ENCODE data around the gene FLYWCH1. TPM values are rescaled to one million over a fixed set of nuclear protein-coding genes. Genes with fewer than 3 reads are reported as not detected.
A peak's percentile ranks its signal among the peaks of the same experiment; 100 is the strongest.

The FLYWCH1 gene
- total RNA-seq, 1 experiment from 2014 or later = 32.6 TPM

DNA sequence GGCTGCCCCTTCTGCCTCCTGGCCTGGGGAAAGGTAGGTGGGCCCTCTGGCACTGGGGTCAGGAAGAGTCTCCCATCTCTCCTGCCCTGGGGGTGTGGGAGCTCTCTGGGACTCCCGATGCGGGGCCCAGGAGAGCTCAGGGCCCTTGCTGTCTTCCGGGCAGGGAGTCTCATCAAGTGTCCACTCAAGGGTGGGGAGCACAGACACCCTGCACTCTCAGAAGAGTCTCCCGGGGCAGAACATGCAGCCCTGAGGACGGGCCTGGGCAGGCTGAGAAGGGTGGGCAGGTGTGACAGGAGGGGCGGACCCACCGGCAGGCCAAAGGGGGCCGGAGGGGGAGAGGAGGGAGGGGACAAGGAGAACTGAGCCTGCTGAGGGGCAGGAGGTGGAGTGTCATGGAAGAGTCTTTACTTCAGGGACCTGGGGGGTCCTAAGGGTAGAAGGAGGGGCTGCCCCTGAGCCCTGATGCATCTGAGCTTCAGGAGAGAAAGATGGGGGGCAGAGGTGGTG lies 76.9 kb downstream of the FLYWCH1 start:
- no peak for TF ChIP-seq SMAD3 (CRISPR knock-in tag; IDR thresholded peaks at IDR 0.05; ENCODE audit: borderline replicate concordance)
- TF ChIP-seq CBFB (CRISPR knock-in tag; IDR thresholded peaks at IDR 0.05; ENCODE audit: low read depth) = no peak
- no peak for TF ChIP-seq ZNF423 (CRISPR knock-in tag; IDR thresholded peaks at IDR 0.05)
- no peak for TF ChIP-seq JAZF1 (CRISPR knock-in tag; IDR thresholded peaks at IDR 0.05)
- TF ChIP-seq CTCF (IDR thresholded peaks at IDR 0.05) = no peak
- no peak for TF ChIP-seq ZNF671 (CRISPR knock-in tag; IDR thresholded peaks at IDR 0.05)
- TF ChIP-seq SMAD4 (CRISPR knock-in tag; IDR thresholded peaks at IDR 0.05) = no peak
- TF ChIP-seq, protein P1, sequence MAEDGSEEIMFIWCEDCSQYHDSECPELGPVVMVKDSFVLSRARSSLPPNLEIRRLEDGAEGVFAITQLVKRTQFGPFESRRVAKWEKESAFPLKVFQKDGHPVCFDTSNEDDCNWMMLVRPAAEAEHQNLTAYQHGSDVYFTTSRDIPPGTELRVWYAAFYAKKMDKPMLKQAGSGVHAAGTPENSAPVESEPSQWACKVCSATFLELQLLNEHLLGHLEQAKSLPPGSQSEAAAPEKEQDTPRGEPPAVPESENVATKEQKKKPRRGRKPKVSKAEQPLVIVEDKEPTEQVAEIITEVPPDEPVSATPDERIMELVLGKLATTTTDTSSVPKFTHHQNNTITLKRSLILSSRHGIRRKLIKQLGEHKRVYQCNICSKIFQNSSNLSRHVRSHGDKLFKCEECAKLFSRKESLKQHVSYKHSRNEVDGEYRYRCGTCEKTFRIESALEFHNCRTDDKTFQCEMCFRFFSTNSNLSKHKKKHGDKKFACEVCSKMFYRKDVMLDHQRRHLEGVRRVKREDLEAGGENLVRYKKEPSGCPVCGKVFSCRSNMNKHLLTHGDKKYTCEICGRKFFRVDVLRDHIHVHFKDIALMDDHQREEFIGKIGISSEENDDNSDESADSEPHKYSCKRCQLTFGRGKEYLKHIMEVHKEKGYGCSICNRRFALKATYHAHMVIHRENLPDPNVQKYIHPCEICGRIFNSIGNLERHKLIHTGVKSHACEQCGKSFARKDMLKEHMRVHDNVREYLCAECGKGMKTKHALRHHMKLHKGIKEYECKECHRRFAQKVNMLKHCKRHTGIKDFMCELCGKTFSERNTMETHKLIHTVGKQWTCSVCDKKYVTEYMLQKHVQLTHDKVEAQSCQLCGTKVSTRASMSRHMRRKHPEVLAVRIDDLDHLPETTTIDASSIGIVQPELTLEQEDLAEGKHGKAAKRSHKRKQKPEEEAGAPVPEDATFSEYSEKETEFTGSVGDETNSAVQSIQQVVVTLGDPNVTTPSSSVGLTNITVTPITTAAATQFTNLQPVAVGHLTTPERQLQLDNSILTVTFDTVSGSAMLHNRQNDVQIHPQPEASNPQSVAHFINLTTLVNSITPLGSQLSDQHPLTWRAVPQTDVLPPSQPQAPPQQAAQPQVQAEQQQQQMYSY (CRISPR knock-in tag; IDR thresholded peaks at IDR 0.05) = no peak
- no peak for TF ChIP-seq ZBTB43 (CRISPR knock-in tag; IDR thresholded peaks at IDR 0.05)
- TF ChIP-seq, protein P2, sequence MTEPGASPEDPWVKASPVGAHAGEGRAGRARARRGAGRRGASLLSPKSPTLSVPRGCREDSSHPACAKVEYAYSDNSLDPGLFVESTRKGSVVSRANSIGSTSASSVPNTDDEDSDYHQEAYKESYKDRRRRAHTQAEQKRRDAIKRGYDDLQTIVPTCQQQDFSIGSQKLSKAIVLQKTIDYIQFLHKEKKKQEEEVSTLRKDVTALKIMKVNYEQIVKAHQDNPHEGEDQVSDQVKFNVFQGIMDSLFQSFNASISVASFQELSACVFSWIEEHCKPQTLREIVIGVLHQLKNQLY (CRISPR knock-in tag; IDR thresholded peaks at IDR 0.05) = no peak
- no peak for TF ChIP-seq ZMAT4 (CRISPR knock-in tag; IDR thresholded peaks at IDR 0.05)
- no peak for TF ChIP-seq MAX (CRISPR knock-in tag; IDR thresholded peaks at IDR 0.05)
- TF ChIP-seq, protein P3, sequence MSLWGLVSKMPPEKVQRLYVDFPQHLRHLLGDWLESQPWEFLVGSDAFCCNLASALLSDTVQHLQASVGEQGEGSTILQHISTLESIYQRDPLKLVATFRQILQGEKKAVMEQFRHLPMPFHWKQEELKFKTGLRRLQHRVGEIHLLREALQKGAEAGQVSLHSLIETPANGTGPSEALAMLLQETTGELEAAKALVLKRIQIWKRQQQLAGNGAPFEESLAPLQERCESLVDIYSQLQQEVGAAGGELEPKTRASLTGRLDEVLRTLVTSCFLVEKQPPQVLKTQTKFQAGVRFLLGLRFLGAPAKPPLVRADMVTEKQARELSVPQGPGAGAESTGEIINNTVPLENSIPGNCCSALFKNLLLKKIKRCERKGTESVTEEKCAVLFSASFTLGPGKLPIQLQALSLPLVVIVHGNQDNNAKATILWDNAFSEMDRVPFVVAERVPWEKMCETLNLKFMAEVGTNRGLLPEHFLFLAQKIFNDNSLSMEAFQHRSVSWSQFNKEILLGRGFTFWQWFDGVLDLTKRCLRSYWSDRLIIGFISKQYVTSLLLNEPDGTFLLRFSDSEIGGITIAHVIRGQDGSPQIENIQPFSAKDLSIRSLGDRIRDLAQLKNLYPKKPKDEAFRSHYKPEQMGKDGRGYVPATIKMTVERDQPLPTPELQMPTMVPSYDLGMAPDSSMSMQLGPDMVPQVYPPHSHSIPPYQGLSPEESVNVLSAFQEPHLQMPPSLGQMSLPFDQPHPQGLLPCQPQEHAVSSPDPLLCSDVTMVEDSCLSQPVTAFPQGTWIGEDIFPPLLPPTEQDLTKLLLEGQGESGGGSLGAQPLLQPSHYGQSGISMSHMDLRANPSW (CRISPR knock-in tag; conservative IDR thresholded peaks at IDR 0.05; ENCODE audit: low read depth) = no peak
- no peak for TF ChIP-seq NFATC4 (CRISPR knock-in tag; IDR thresholded peaks at IDR 0.05)
- TF ChIP-seq NFE2L1 (CRISPR knock-in tag; IDR thresholded peaks at IDR 0.05) = no peak
- Mint-ChIP-seq H3K27ac (no peak overlapping the region), H3K4me1 (peaks cover 21% of the 10 kb centered on the region), H3K4me3 (no peak overlapping the region), H3K36me3 (no peaks in the 10 kb centered on the region), H3K9me3 (no peaks in the 10 kb centered on the region), H3K27me3 (ENCODE audit: low read depth) (peaks cover 6% of the 10 kb centered on the region; the same call in 1 of the 2 replicates)
- ChIA-PET POLR2A (interaction anchor here (1.1 kb wide), 1 partner anchor 17 kb away, joined by 4 read pairs; no protein-coding TSS in a partner anchor), CTCF (interaction anchor here (1.0 to 1.8 kb wide), 4 partner anchors 13 to 70 kb away, joined by 4 to 6 read pairs (median 4); no protein-coding TSS in a partner anchor)
- ATAC-seq = peak; percentile 10; the same call in 1 of the 2 replicates
- no peak for DNase-seq (ENCODE audit: low spot score)

Data from WTC11 (cell line).